Skeletal muscle tissue (tissue), 5 donors: ENCODE measurements around the gene ODF2L. TPM values are rescaled to one million over a fixed set of nuclear protein-coding genes. Genes with fewer than 3 reads are reported as not detected.

Experiments
- H3K27ac ChIP-seq: one replicate; pipeline ENCODE4 v1.7.0; 2013; ENCODE audit warnings: mild to moderate bottlenecking, low read depth, low read length, inconsistent platforms
- H3K27me3 ChIP-seq, 3 donors: one replicate each; pipeline ENCODE4 v1.7.0; 2013; ENCODE audit warnings: low read length in 3 of 3; ENCODE audit not compliant: control insufficient read depth in 3 of 3, insufficient read depth in 3 of 3
- H3K36me3 ChIP-seq, 3 donors: one replicate each; pipeline ENCODE4 v1.7.0; 2013; ENCODE audit warnings: low read length in 3 of 3; ENCODE audit not compliant: control insufficient read depth in 3 of 3, insufficient read depth in 3 of 3
- H3K4me1 ChIP-seq, 3 donors: one replicate each; pipeline ENCODE4 v1.7.0; 2013; ENCODE audit warnings: low read length in 3 of 3, mild to moderate bottlenecking in 3 of 3; ENCODE audit not compliant: control insufficient read depth in 3 of 3, insufficient read depth in 3 of 3
- H3K4me3 ChIP-seq, 3 donors: one replicate each; pipeline ENCODE4 v1.7.0; 2013; ENCODE audit warnings: low read length in 3 of 3
- H3K9ac ChIP-seq, 3 donors: one replicate each; pipeline ENCODE4 v1.7.0; 2013; ENCODE audit warnings: low read length in 3 of 3, mild to moderate bottlenecking in 3 of 3, moderate library complexity in 2 of 3, low read depth in 1 of 3
- H3K9me3 ChIP-seq, 3 donors: one replicate each; pipeline ENCODE4 v1.7.0; 2013; ENCODE audit warnings: low read length in 3 of 3; ENCODE audit not compliant: control insufficient read depth in 3 of 3
- small RNA-seq: library from RNA; depleted of rRNA; stranded (forward); fragments of <200 nt; gene quantifications from one replicate; pipeline ENCODE3, GENCODE V24; 2014
- total RNA-seq: library from RNA; depleted of rRNA; stranded (reverse); fragments of >200 nt; gene quantifications from one replicate; pipeline ENCODE4 v1.2.3, GENCODE V29; 2014
- donor health status: Osteomylitis.

Gene ODF2L
- total RNA-seq, 1 donor from 2014 or later: 18.3 TPM

DNA sequence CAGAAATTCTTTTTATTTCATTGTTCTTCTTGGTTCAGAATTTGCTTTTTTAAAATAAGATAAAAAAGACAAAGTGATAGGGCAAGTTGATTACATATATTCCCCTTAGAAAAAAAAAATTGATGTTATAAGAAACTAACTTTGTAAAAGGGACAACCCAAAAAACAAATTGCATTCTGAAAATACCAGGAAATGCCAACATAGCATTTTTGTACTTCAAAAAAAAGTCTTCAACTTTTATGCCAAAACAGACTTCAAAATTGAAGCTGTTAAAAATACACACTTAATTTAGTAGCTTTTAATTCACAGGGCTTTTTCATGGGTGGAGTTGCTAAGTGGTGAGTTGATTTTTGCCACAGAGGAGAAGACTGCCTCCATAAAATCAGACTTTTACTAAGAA is 70.9 kb downstream of the ODF2L start:
- H3K27ac ChIP-seq: no peak overlapping the region
- no peaks in the 10 kb centered on the region for H3K4me1 ChIP-seq
- no peaks in the 10 kb centered on the region for H3K9me3 ChIP-seq
- H3K27me3 ChIP-seq: no peaks in the 10 kb centered on the region
- H3K4me3 ChIP-seq: no peak overlapping the region
- no peak overlapping the region for H3K9ac ChIP-seq
- no peaks in the 10 kb centered on the region for H3K36me3 ChIP-seq

DNA sequence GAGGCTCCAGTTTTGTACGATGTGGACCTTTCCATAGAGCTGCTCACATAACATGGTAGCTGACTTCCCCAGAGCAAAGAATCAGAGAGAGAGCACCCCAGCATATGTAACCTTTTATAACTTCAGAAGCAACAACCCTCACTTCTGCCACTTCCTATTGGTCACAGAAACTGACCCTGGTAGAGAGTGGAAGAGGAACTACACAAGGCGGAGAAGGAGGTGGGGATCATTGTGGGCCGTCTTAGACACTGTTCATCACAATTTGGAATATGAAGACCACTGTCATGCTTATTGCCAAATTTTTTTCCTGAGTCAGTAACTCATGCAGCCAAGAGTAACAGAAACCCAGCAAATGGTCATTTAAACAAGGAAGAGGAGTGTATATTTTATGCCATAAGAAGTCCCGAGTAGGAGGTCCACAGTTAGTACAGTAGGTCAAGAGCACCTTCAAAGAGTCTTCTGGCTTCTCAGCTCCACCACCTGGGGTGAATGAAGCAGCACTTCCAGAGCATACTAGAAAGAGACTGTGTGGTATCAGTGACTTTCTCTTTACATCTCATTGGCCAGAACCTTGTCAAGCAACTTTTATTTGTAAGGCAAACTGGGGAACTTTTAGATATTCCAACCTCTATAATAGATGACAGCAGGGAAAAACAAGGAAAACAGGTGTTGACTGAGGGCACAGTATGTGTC is 71.8 kb downstream of the ODF2L start:
- H3K4me3 ChIP-seq: no peak overlapping the region
- no peaks in the 10 kb centered on the region for H3K27me3 ChIP-seq
- no peaks in the 10 kb centered on the region for H3K9me3 ChIP-seq
- H3K36me3 ChIP-seq: no peaks in the 10 kb centered on the region
- no peak overlapping the region for H3K27ac ChIP-seq
- H3K9ac ChIP-seq: no peak overlapping the region
- H3K4me1 ChIP-seq: no peaks in the 10 kb centered on the region

DNA sequence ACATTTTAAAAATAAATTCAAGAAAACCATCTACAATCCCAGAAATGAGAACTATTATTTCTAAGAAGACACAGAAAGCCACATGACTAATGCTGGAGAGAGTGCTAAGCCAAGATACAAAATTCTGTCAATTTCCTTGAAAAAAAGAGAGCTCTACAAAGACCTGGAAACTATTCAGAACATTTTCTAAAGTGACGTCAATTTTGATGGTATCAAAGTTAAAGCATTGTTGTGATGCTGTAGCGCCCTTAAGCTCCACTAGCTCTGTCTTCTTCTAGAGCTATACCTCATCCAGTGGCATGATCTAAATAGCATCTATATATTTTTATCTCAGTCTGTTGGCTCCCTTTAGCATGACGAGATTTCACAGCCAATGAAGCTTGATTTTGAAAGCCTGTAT is 73.9 kb downstream of the ODF2L start:
- Histone ChIP-seq H3K27me3 (no peaks in the 10 kb centered on the region), H3K36me3 (no peaks in the 10 kb centered on the region), H3K27ac (no peak overlapping the region), H3K4me1 (no peaks in the 10 kb centered on the region), H3K9ac (no peak overlapping the region), H3K4me3 (no peak overlapping the region), H3K9me3 (no peaks in the 10 kb centered on the region)

DNA sequence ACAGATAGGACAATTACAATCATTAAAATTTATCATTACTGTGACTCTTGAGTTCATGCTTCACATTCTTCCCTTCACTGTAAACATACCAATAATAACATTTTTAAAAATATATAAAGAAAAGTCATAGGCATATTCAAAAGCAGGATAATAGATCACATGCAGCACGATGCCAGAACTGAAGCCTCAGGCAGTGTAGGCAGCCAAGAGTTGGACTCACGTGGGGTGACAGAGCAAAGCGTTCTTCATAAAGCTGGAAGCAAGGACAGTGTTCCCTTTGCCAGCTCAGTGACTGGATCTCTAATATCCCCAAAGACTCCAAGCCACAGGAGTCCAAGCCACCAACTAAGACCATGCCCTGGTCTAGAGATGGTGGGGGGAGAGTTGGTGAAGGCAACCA is 77.7 kb downstream of the ODF2L start:
- no peaks in the 10 kb centered on the region for H3K9me3 ChIP-seq
- no peaks in the 10 kb centered on the region for H3K36me3 ChIP-seq
- no peaks in the 10 kb centered on the region for H3K27me3 ChIP-seq
- no peak overlapping the region for H3K4me3 ChIP-seq
- H3K4me1 ChIP-seq: no peaks in the 10 kb centered on the region
- H3K27ac ChIP-seq: no peak overlapping the region
- H3K9ac ChIP-seq: no peak overlapping the region

DNA sequence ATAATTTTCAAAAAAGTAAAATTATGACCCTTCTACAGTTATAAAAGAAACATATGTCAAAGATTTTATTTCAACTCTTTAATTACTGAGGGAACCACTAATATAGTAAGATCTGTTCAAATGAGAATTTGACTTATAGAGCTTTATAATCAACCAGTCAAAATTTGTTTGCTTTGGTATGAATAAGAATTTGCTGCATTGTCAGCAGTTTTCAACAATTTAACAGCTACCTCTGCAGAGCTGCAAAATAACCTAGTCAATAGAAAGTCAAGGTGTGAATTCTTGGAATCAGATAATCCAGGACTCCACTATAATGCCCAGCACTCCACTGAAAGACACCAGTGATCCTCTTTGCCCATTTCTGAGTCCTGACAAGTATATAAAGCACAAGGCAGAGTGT is 78.2 kb downstream of the ODF2L start:
- Histone ChIP-seq H3K4me3 (no peak overlapping the region), H3K9ac (no peak overlapping the region), H3K9me3 (no peaks in the 10 kb centered on the region), H3K4me1 (no peaks in the 10 kb centered on the region), H3K36me3 (no peaks in the 10 kb centered on the region), H3K27me3 (no peaks in the 10 kb centered on the region), H3K27ac (no peak overlapping the region)

DNA sequence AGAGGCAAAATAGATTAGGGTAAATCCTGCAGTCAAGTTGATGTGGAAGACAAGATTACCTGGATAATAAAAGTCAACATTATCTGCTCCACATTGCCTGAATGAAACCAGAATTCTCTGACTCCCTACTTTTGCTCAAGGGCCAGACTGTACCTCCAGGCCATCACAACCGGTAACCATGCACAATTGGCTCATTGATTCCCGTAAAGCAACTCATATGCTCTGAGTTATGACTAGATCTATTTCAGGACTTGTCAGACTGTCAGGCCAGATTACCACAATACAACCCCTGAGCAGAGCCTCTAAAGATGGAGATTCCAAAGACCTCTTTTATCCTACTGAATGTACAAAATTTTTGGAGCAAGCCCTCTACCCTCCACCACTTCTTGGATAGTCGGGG is 90.4 kb downstream of the ODF2L start:
- H3K27ac ChIP-seq: no peak overlapping the region
- H3K4me1 ChIP-seq: no peaks in the 10 kb centered on the region
- H3K27me3 ChIP-seq: no peaks in the 10 kb centered on the region
- H3K9ac ChIP-seq: no peak overlapping the region
- H3K4me3 ChIP-seq: no peak overlapping the region
- no peaks in the 10 kb centered on the region for H3K36me3 ChIP-seq
- H3K9me3 ChIP-seq: peaks cover 0 to 2% (median 0%) of the 10 kb centered on the region in 3 donors

DNA sequence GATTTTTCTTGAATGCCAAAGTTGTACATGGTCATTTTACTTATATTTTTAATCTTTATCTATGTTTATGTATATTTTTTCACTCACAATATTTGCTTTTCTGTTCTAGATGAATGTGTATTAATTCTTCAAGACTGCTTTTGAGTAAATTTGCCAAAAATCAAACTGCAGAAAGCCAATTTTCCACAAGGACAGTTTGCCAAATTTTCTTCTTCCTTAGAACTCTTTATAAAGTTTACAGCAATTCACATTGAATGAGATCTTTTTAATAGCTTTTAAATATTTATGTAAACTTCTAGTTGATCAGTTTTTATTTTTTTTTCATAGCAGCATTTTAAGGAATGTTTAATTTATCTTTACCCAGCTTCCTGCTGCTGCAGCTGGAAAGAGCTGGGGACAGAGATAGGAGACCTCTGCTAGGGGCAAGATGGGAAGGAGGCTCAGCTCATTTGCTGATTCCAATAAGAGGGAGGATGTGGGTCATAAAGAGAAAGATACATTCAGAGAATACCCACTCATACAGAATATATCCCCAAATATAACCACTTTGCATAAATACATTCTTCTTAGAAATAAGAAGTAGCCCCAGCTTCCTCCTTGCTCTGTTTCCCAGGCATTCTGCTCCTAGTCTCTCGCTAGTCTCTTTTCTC is 93.0 kb downstream of the ODF2L start:
- Histone ChIP-seq H3K27me3 (no peaks in the 10 kb centered on the region), H3K9me3 (peaks cover 0 to 2% (median 0%) of the 10 kb centered on the region in 3 donors), H3K36me3 (no peaks in the 10 kb centered on the region), H3K27ac (no peak overlapping the region), H3K4me3 (no peak overlapping the region), H3K9ac (no peak overlapping the region), H3K4me1 (no peaks in the 10 kb centered on the region)

Small RNA genes within 50 kb of the gene (small RNA-seq; reads per million reads assigned to genes)
- gene MIR7856: not detected

Other genes with a start within 250 kb of the ODF2L start
- 3.7 TPM for gene COL24A1, start 239.6 kb downstream of the ODF2L start, total RNA-seq
- not detected for gene CLCA2, start 27.8 kb upstream of the ODF2L start, total RNA-seq
- gene CLCA1, start 72.6 kb upstream of the ODF2L start, total RNA-seq: not detected
- gene CLCA4, start 150.8 kb upstream of the ODF2L start, total RNA-seq: not detected